Measurements from ENCODE around the gene LAMA2. TPM values are rescaled to one million over a fixed set of nuclear protein-coding genes. Genes with fewer than 3 reads are reported as not detected.

The LAMA2 gene
- total and polyA plus RNA-seq, 2 of the 8 experiments (the other 6 are each of a cell fraction or from before 2014, with no cell fraction given): 1.3 to 3.8 TPM

- POLR2A ChIA-PET (ENCODE audit: partially characterized antibody): no interaction called here
- Histone ChIP-seq H2BK120ac (replicated peaks; ENCODE audit: low read depth, low read length) (no peak overlapping the region), H3K36me3 (ENCODE audit: control insufficient read depth in 2 of 4, insufficient read depth in 4 of 4, low read length in 3 of 4) (no peaks in the 10 kb centered on the region), H3K23ac (ENCODE audit: insufficient read length) (no peak overlapping the region), H3K4ac (replicated peaks; ENCODE audit: insufficient read length, low read depth, low read length) (no peak overlapping the region), H3K27ac (ENCODE audit: low read depth, low read length) (no peak overlapping the region), H3K4me2 (ENCODE audit: insufficient read depth in 1 of 2, low read depth in 2 of 2, low read length in 2 of 2) (no peak overlapping the region), H3K23me2 (ENCODE audit: low read depth, low read length) (no peaks in the 10 kb centered on the region), H3K14ac (ENCODE audit: insufficient read length) (no peak overlapping the region), H3K56ac (replicated peaks; ENCODE audit: insufficient read length, low read depth, low read length) (no peak overlapping the region), H3K4me3 (ENCODE audit: extremely low read depth in 1 of 4, insufficient read depth in 2 of 4, low read depth in 3 of 4, low read length in 4 of 4) (no peak overlapping the region), H2AK5ac (ENCODE audit: low read depth, low read length) (no peak overlapping the region), H2BK15ac (ENCODE audit: low read length) (no peak overlapping the region), H4K5ac (ENCODE audit: insufficient read length, low read depth, low read length) (no peak overlapping the region), H2BK20ac (ENCODE audit: low read length) (no peak overlapping the region), H3K79me1 (ENCODE audit: low read depth, low read length) (no peaks in the 10 kb centered on the region), H3K18ac (ENCODE audit: extremely low read depth, low read length) (no peak overlapping the region), H2BK12ac (ENCODE audit: low read depth, low read length) (no peak overlapping the region), H4K8ac (ENCODE audit: extremely low read depth, insufficient read depth, low read length) (no peak overlapping the region), H4K20me1 (replicated peaks in 1 of 2; ENCODE audit: control insufficient read depth in 1 of 2, insufficient read depth in 2 of 2, low read length in 2 of 2) (no peaks in the 10 kb centered on the region), H3K27me3 (replicated peaks in 1 of 4; ENCODE audit: control insufficient read depth in 3 of 4, extremely low read depth in 1 of 4, insufficient read depth in 3 of 4, low read length in 3 of 4) (no peaks in the 10 kb centered on the region), H2AFZ (ENCODE audit: low read length) (no peak overlapping the region), H4K91ac (replicated peaks; ENCODE audit: insufficient read length, low read length) (no peak overlapping the region), H3K79me2 (ENCODE audit: control insufficient read depth in 1 of 2, insufficient read depth in 2 of 2, low read length in 2 of 2) (no peaks in the 10 kb centered on the region), H2BK5ac (ENCODE audit: low read depth, low read length) (no peak overlapping the region), H3K9me3 (ENCODE audit: insufficient read depth in 2 of 2, low read depth in 1 of 2, low read length in 1 of 2) (no peaks in the 10 kb centered on the region), H3K4me1 (replicated peaks in 1 of 4; ENCODE audit: control insufficient read depth in 3 of 4, insufficient read depth in 4 of 4, low read length in 3 of 4) (peaks cover 0 to 4% (median 0%) of the 10 kb centered on the region in 4 experiments; a peak in 1 of 7 replicates), H3K9ac (replicated peaks in 1 of 4; ENCODE audit: extremely low read depth in 1 of 4, low read depth in 3 of 4, low read length in 3 of 4) (no peak overlapping the region)
- CTCF ChIA-PET (ENCODE audit: partially characterized antibody): interaction anchor here (1.0 kb wide), 1 partner anchor 29 kb away, joined by 4 read pairs; no protein-coding TSS in a partner anchor
- FAIRE-seq (no peak), DNase-seq (ENCODE audit: low read depth in 1 of 2, low spot score in 2 of 2) (no peak)
- TF ChIP-seq TAF1 (IDR thresholded peaks at IDR 0.05; ENCODE audit: low read depth, low read length) (no peak), GTF2F1 (IDR thresholded peaks at IDR 0.05; ENCODE audit: borderline replicate concordance, low read depth, low read length) (no peak), ASH2L (IDR thresholded peaks at IDR 0.05; ENCODE audit: low read length) (no peak), MAX (IDR thresholded peaks at IDR 0.05) (no peak), HDAC2 (IDR thresholded peaks at IDR 0.05; ENCODE audit: borderline replicate concordance in 1 of 2, low read depth in 2 of 2, low read length in 2 of 2) (no peak), SP1 (IDR thresholded peaks at IDR 0.05; ENCODE audit: low read depth, low read length) (no peak)
Observed at GRCh38 chr6:129280293-129280644, 397.3 kb downstream of the LAMA2 start.
